IMR-90 (cell line): ENCODE measurements around the gene SLC24A2. TPM values are rescaled to one million over a fixed set of nuclear protein-coding genes. Genes with fewer than 3 reads are reported as not detected.

Experiments used
- ATAC-seq: fragments of 200-7000 bp; cut with Tn5 transposase; 2 replicates; pipeline ENCODE4 v1.9.1; 2020; ENCODE audit warnings: low read depth, mild to moderate bottlenecking, moderate library complexity
- BruUV-seq: library from RNA; stranded (reverse); fragments of 400-500 nt; replicated peaks from 2 replicates; lab custom pipeline; 2021; lab: Mats Ljungman, UMichigan
- CTCF ChIA-PET: fragments of 300-600 bp; formaldehyde crosslinking; extraction: SDS; loops from one replicate; lab custom pipeline; 2021; ENCODE audit warnings: antibody characterized with exemption; lab: Yijun Ruan, JAX
- POLR2A ChIA-PET: fragments of 300-600 bp; sonication (Branson Sonifier 250); formaldehyde crosslinking; loops from one replicate; lab custom pipeline; 2022; ENCODE audit warnings: antibody characterized with exemption; ENCODE audit not compliant: unreplicated experiment; lab: Charles Lee
- DNase-seq: peaks from one replicate; pipeline ENCODE4 v3.0.0; 2013
- H2AFZ ChIP-seq: replicated peaks from 2 replicates; pipeline ENCODE3; 2013; ENCODE audit warnings: low read length, mild to moderate bottlenecking; ENCODE audit not compliant: poor library complexity
- H2AK5ac ChIP-seq: 2 replicates; pipeline ENCODE4 v1.6.1; 2013; ENCODE audit warnings: low read depth, low read length, inconsistent platforms
- H2AK9ac ChIP-seq: replicated peaks from 2 replicates; pipeline ENCODE3; 2013; ENCODE audit warnings: mild to moderate bottlenecking, low read depth, low read length, moderate library complexity; ENCODE audit not compliant: poor library complexity
- H2BK120ac ChIP-seq: 2 replicates; pipeline ENCODE4 v1.6.1; 2013; ENCODE audit warnings: low read depth, low read length, inconsistent platforms
- H2BK15ac ChIP-seq: 3 replicates; pipeline ENCODE4 v1.6.1; 2013; ENCODE audit warnings: low read depth, low read length, inconsistent platforms
- H2BK20ac ChIP-seq: 2 replicates; pipeline ENCODE4 v1.6.1; 2013; ENCODE audit warnings: low read depth, mild to moderate bottlenecking, inconsistent platforms, low read length, moderate library complexity
- H2BK5ac ChIP-seq: 2 replicates; pipeline ENCODE4 v1.6.1; 2013; ENCODE audit warnings: mild to moderate bottlenecking, low read depth, low read length, inconsistent platforms; ENCODE audit not compliant: poor library complexity, severe bottlenecking
- H3K14ac ChIP-seq: replicated peaks from 2 replicates; pipeline ENCODE4 v1.6.1; 2013; ENCODE audit warnings: low read depth, low read length, inconsistent platforms
- H3K18ac ChIP-seq: 2 replicates; pipeline ENCODE4 v1.6.1; 2013; ENCODE audit warnings: low read depth, low read length, control low read depth
- H3K23ac ChIP-seq: 2 replicates; pipeline ENCODE4 v1.6.1; 2013; ENCODE audit warnings: low read depth, low read length, inconsistent platforms
- H3K27ac ChIP-seq: 2 replicates; pipeline ENCODE4 v1.5.1; 2013; ENCODE audit warnings: mild to moderate bottlenecking, control low read depth, low read length; ENCODE audit not compliant: insufficient read depth
- H3K27me3 ChIP-seq: 2 replicates; pipeline ENCODE4 v1.6.1; 2013; ENCODE audit warnings: low read length; ENCODE audit not compliant: control insufficient read depth, insufficient read depth
- H3K36me3 ChIP-seq: 2 replicates; pipeline ENCODE4 v1.6.1; 2013; ENCODE audit warnings: low read length, mixed read lengths; ENCODE audit not compliant: control insufficient read depth, insufficient read depth
- H3K4ac ChIP-seq: 2 replicates; pipeline ENCODE4 v1.6.1; 2013; ENCODE audit warnings: low read depth, low read length, inconsistent platforms
- H3K4me1 ChIP-seq: 2 replicates; pipeline ENCODE4 v1.6.1; 2013; ENCODE audit warnings: low read length, mixed read lengths; ENCODE audit not compliant: control insufficient read depth, insufficient read depth
- H3K4me2 ChIP-seq: 2 replicates; pipeline ENCODE4 v1.6.1; 2013; ENCODE audit warnings: low read depth, mild to moderate bottlenecking, control low read depth, low read length, moderate library complexity
- H3K4me3 ChIP-seq: 2 replicates; pipeline ENCODE4 v1.5.1; 2013; ENCODE audit warnings: low read depth, mild to moderate bottlenecking, control low read depth, low read length, moderate library complexity; ENCODE audit not compliant: insufficient read depth
- H3K56ac ChIP-seq: 2 replicates; pipeline ENCODE4 v1.6.1; 2013; ENCODE audit warnings: low read length, inconsistent platforms; ENCODE audit not compliant: insufficient read depth; ENCODE audit errors: extremely low read depth
- H3K79me1 ChIP-seq, 2 experiments: 2 replicates each; pipeline ENCODE4 v1.6.1; 2013; ENCODE audit warnings: low read length in 2 of 2, inconsistent platforms in 1 of 2, low read depth in 1 of 2
- H3K9ac ChIP-seq: 2 replicates; pipeline ENCODE4 v1.6.1; 2013; ENCODE audit warnings: low read depth, low read length, control low read depth
- H3K9me1 ChIP-seq: 2 replicates; pipeline ENCODE4 v1.6.1; 2013; ENCODE audit warnings: low read length, inconsistent platforms; ENCODE audit not compliant: insufficient read depth
- H3K9me3 ChIP-seq: 2 replicates; pipeline ENCODE4 v1.6.1; 2013; ENCODE audit warnings: low read length; ENCODE audit not compliant: control insufficient read depth, insufficient read depth
- H4K20me1 ChIP-seq: 2 replicates; pipeline ENCODE4 v1.6.1; 2013; ENCODE audit warnings: low read length, inconsistent platforms; ENCODE audit not compliant: insufficient read depth
- H4K5ac ChIP-seq: 2 replicates; pipeline ENCODE4 v1.6.1; 2013; ENCODE audit warnings: mild to moderate bottlenecking, low read depth, low read length, control low read depth
- H4K8ac ChIP-seq, 2 experiments: 2 replicates each; pipeline ENCODE4 v1.6.1; 2013; ENCODE audit warnings: low read depth in 2 of 2, low read length in 2 of 2, control low read depth in 1 of 2, inconsistent platforms in 1 of 2
- H4K91ac ChIP-seq: 2 replicates; pipeline ENCODE4 v1.6.1; 2013; ENCODE audit warnings: low read depth, low read length, inconsistent platforms; ENCODE audit not compliant: insufficient read depth
- CEBPB ChIP-seq: IDR thresholded peaks from 2 replicates; pipeline ENCODE4 v1.6.1; 2012; ENCODE audit warnings: low read depth, low read length, improper control_type of control experiment
- CHD1 ChIP-seq: IDR thresholded peaks from 2 replicates; pipeline ENCODE4 v1.6.1; 2012; ENCODE audit warnings: low read depth, low read length, improper control_type of control experiment
- FOS ChIP-seq: fragments of 150-350 bp; IDR thresholded peaks from 2 replicates; pipeline ENCODE4 v1.6.1; 2016; ENCODE audit warnings: low read depth, low read length
- MAFK ChIP-seq: IDR thresholded peaks from 2 replicates; pipeline ENCODE4 v1.6.1; 2012; ENCODE audit warnings: low read depth, low read length, improper control_type of control experiment
- MAZ ChIP-seq: IDR thresholded peaks from 2 replicates; pipeline ENCODE4 v1.6.1; 2012; ENCODE audit warnings: low read depth, mild to moderate bottlenecking, low read length, improper control_type of control experiment, moderate library complexity, borderline replicate concordance
- MXI1 ChIP-seq: IDR thresholded peaks from 2 replicates; pipeline ENCODE4 v1.6.1; 2012; ENCODE audit warnings: low read depth, mild to moderate bottlenecking, low read length, moderate library complexity, borderline replicate concordance
- POLR2A ChIP-seq: IDR thresholded peaks from 2 replicates; pipeline ENCODE4 v1.6.1; 2012; ENCODE audit warnings: mild to moderate bottlenecking, low read depth, low read length
- RAD21 ChIP-seq: IDR thresholded peaks from 2 replicates; pipeline ENCODE4 v1.6.1; 2012; ENCODE audit warnings: low read length, improper control_type of control experiment
- RCOR1 ChIP-seq: IDR thresholded peaks from 2 replicates; pipeline ENCODE4 v1.6.1; 2012; ENCODE audit warnings: mild to moderate bottlenecking, low read length, improper control_type of control experiment; ENCODE audit not compliant: insufficient replicate concordance
- RFX5 ChIP-seq: IDR thresholded peaks from 2 replicates; pipeline ENCODE4 v1.8.0; 2012; ENCODE audit warnings: low read depth, mild to moderate bottlenecking, low read length, moderate library complexity
- SMC3 ChIP-seq: fragments of 150-350 bp; IDR thresholded peaks from 2 replicates; pipeline ENCODE4 v1.6.1; 2016; ENCODE audit warnings: low read depth, mild to moderate bottlenecking, antibody characterized with exemption, low read length, moderate library complexity
- USF2 ChIP-seq: fragments of 150-350 bp; IDR thresholded peaks from 2 replicates; pipeline ENCODE4 v1.6.1; 2017; ENCODE audit warnings: mild to moderate bottlenecking, antibody characterized with exemption, low read length, low read depth
- dilution Hi-C: fragments of 300-500 bp; cut with HindIII; formaldehyde crosslinking; loops from one replicate; pipeline ENCODE4 v1.14.3; 2018; ENCODE audit warnings: low sequenced_read_pairs; ENCODE audit not compliant: unreplicated experiment
- in situ Hi-C: fragments of 300-500 bp; cut with MboI; formaldehyde crosslinking; loops from 3 replicates; pipeline ENCODE4 v1.14.3; 2019; ENCODE audit warnings: low sequenced_read_pairs, inconsistent platforms, mixed read lengths
- intact Hi-C: fragments of 100-400 bp; cut with micrococcal nuclease; formaldehyde crosslinking; loops from 2 replicates; pipeline ENCODE4 v1.10.0; 2022
- polyA plus RNA-seq, 3 experiments: library from polyadenylated mRNA; depleted of rRNA; stranded (reverse); fragments of >200 nt; gene quantifications; 2 replicates each; pipeline ENCODE4 v1.2.3, GENCODE V29; 2012; ENCODE audit warnings: low replicate concordance in 1 of 3
- total RNA-seq: library from RNA; depleted of rRNA; stranded (reverse); fragments of >200 nt; gene quantifications from 2 replicates; pipeline ENCODE4 v1.2.3, GENCODE V29; 2012
- TF ChIP-seq, protein P1 (sequence below): conservative IDR thresholded peaks from 2 replicates; pipeline ENCODE4 v1.5.1; 2012; ENCODE audit warnings: mild to moderate bottlenecking, low read depth, low read length, improper control_type of control experiment
- TF ChIP-seq, protein P2 (sequence below): fragments of 150-350 bp; IDR thresholded peaks from 2 replicates; pipeline ENCODE4 v1.6.1; 2016; ENCODE audit warnings: low read depth, mild to moderate bottlenecking, low read length, moderate library complexity, borderline replicate concordance

The SLC24A2 gene
- total and polyA plus RNA-seq, 2 of the 4 experiments (the other 2 are of a cell fraction): not detected

GRCh38 chr9:19812194-19812593 lies 23.4 kb upstream of the SLC24A2 start:
- in situ Hi-C loops: no loop called here
- BruUV-seq: no TSS peak

More at GRCh38 chr9:19812194-19812593, 23.4 kb upstream of the SLC24A2 start:
- intact Hi-C loops (no loop called here), dilution Hi-C loops (no loop called here)
- H3K27me3 ChIP-seq: no peaks in the 10 kb centered on the region
- H2BK120ac ChIP-seq: no peak overlapping the region
- no peak for ATAC-seq
- H3K4me3 ChIP-seq: no peak overlapping the region
- H3K9me3 ChIP-seq: 0 out of 2 replicates have a peak, but pooled peaks cover 2% of the 10 kb centered on the region
- H2AK9ac ChIP-seq: no peak overlapping the region
- CTCF ChIA-PET: no interaction called here
- H3K23ac ChIP-seq: no peak overlapping the region
- no peak overlapping the region for H3K4ac ChIP-seq
- no peak overlapping the region for H3K56ac ChIP-seq
- H4K5ac ChIP-seq: no peak overlapping the region
- no peak overlapping the region for H2BK5ac ChIP-seq
- H3K4me2 ChIP-seq: no peak overlapping the region
- no peak overlapping the region for H3K27ac ChIP-seq
- no peak overlapping the region for H2AK5ac ChIP-seq
- no peak overlapping the region for H3K18ac ChIP-seq
- H3K14ac ChIP-seq: no peak overlapping the region
- POLR2A ChIA-PET: no interaction called here
- H4K91ac ChIP-seq: no peak overlapping the region
- H4K20me1 ChIP-seq: no peaks in the 10 kb centered on the region
- no peaks in the 10 kb centered on the region for H3K4me1 ChIP-seq
- H4K8ac ChIP-seq: no peak overlapping the region
- DNase-seq: no peak
- no peaks in the 10 kb centered on the region for H3K79me1 ChIP-seq
- no peak overlapping the region for H3K9ac ChIP-seq
- no peaks in the 10 kb centered on the region for H3K36me3 ChIP-seq
- TF ChIP-seq CHD1 (no peak), SMC3 (no peak), RCOR1 (no peak), MAZ (no peak), USF2 (no peak), RFX5 (no peak), MXI1 (no peak), RAD21 (no peak), POLR2A (no peak), FOS (no peak), CEBPB (no peak), MAFK (no peak)
- TF ChIP-seq, protein P1, sequence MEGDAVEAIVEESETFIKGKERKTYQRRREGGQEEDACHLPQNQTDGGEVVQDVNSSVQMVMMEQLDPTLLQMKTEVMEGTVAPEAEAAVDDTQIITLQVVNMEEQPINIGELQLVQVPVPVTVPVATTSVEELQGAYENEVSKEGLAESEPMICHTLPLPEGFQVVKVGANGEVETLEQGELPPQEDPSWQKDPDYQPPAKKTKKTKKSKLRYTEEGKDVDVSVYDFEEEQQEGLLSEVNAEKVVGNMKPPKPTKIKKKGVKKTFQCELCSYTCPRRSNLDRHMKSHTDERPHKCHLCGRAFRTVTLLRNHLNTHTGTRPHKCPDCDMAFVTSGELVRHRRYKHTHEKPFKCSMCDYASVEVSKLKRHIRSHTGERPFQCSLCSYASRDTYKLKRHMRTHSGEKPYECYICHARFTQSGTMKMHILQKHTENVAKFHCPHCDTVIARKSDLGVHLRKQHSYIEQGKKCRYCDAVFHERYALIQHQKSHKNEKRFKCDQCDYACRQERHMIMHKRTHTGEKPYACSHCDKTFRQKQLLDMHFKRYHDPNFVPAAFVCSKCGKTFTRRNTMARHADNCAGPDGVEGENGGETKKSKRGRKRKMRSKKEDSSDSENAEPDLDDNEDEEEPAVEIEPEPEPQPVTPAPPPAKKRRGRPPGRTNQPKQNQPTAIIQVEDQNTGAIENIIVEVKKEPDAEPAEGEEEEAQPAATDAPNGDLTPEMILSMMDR: no peak
- TF ChIP-seq, protein P2, sequence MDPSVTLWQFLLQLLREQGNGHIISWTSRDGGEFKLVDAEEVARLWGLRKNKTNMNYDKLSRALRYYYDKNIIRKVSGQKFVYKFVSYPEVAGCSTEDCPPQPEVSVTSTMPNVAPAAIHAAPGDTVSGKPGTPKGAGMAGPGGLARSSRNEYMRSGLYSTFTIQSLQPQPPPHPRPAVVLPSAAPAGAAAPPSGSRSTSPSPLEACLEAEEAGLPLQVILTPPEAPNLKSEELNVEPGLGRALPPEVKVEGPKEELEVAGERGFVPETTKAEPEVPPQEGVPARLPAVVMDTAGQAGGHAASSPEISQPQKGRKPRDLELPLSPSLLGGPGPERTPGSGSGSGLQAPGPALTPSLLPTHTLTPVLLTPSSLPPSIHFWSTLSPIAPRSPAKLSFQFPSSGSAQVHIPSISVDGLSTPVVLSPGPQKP: no peak
- H2AFZ ChIP-seq: no peak overlapping the region
- H2BK15ac ChIP-seq: no peak overlapping the region
- no peak overlapping the region for H2BK20ac ChIP-seq
- H3K9me1 ChIP-seq: no peaks in the 10 kb centered on the region
